HCT116 (cell line): ENCODE results near the gene GPR108. TPM values are rescaled to one million over a fixed set of nuclear protein-coding genes. Genes with fewer than 3 reads are reported as not detected.

ENCODE experiments used
- ATAC-seq: fragments of 200-7000 bp; cut with Tn5 transposase; 2 replicates; pipeline ENCODE4 v1.9.1; 2020; ENCODE audit warnings: mild to moderate bottlenecking, moderate library complexity
- BruUV-seq: library from RNA; stranded (reverse); fragments of 400-500 nt; replicated peaks from 2 replicates; lab custom pipeline; 2021; lab: Mats Ljungman, UMichigan
- CTCF ChIA-PET: fragments of 300-600 bp; sonication (Branson Sonifier 250); formaldehyde crosslinking; loops from one replicate; lab custom pipeline; 2021; ENCODE audit warnings: antibody characterized with exemption; lab: Charles Lee
- POLR2A ChIA-PET: fragments of 300-600, 350-600 bp; sonication (Branson Sonifier 250); formaldehyde crosslinking; loops from one replicate; lab custom pipeline; 2021; ENCODE audit warnings: antibody characterized with exemption; lab: Charles Lee
- RAD21 ChIA-PET, 2 experiments: fragments of 300-600 bp; sonication (Branson Sonifier 250); formaldehyde crosslinking; loops; one replicate each; lab custom pipeline; 2023; ENCODE audit warnings: low total read pairs in 2 of 2; ENCODE audit not compliant: uncharacterized antibody in 2 of 2, unreplicated experiment in 2 of 2, low non-redundant PET in 1 of 2; lab: Charles Lee
- DNase-seq: peaks from one replicate; pipeline ENCODE4 v3.0.0-alpha.2; 2010; ENCODE audit warnings: low read depth, low spot score
- H2AFZ ChIP-seq: fragments of 200-600 bp; shearing (Covaris generic), sonication (generic); 2 replicates; pipeline ENCODE4 v1.6.1; 2017; ENCODE audit warnings: low read depth, mixed run types, mixed read lengths, antibody characterized with exemption, low read length; ENCODE audit not compliant: poor library complexity, severe bottlenecking
- H3K27ac ChIP-seq: 2 replicates; pipeline ENCODE4 v1.5.1; 2012; ENCODE audit warnings: low read depth, low read length
- H3K27me3 ChIP-seq: fragments of 200-600 bp; sonication (generic); 2 replicates; pipeline ENCODE4 v1.6.1; 2016; ENCODE audit warnings: mixed run types, low read length, mixed read lengths; ENCODE audit not compliant: insufficient read depth
- H3K36me3 ChIP-seq, 2 experiments: fragments of 200-500 bp in 1 of 2; fragments of 200-600 bp in 1 of 2; sonication (Bioruptor generic) in 1 of 2; sonication (generic) in 1 of 2; 2 replicates each; pipeline versions ENCODE4 v1.5.1 to v1.6.1; 2014 to 2016; ENCODE audit warnings: low read length in 2 of 2, inconsistent platforms in 1 of 2, mixed read lengths in 1 of 2, mixed run types in 1 of 2; ENCODE audit not compliant: insufficient read depth in 2 of 2, control insufficient read depth in 1 of 2
- H3K4me1 ChIP-seq, 2 experiments: fragments of 200-600 bp in 1 of 2; sonication (generic) in 1 of 2; 2 replicates each; pipeline versions ENCODE4 v1.5.1 to v1.6.1; 2012 to 2017; ENCODE audit warnings: low read length in 2 of 2, inconsistent platforms in 1 of 2, mild to moderate bottlenecking in 1 of 2, mixed read lengths in 1 of 2, mixed run types in 1 of 2, moderate library complexity in 1 of 2; ENCODE audit not compliant: insufficient read depth in 2 of 2, control insufficient read depth in 1 of 2
- H3K4me2 ChIP-seq: fragments of 200-600 bp; sonication (generic); 2 replicates; pipeline ENCODE4 v1.6.1; 2017; ENCODE audit warnings: mixed run types, low read length, mixed read lengths
- H3K4me3 ChIP-seq, 2 experiments: fragments of 200-600 bp in 1 of 2; sonication (generic) in 1 of 2; replicated peaks in 1 of 2; 2 replicates each; pipeline ENCODE4 v1.5.1; 2011 to 2016; ENCODE audit warnings: low read length in 2 of 2, control low read depth in 1 of 2, low read depth in 1 of 2, mild to moderate bottlenecking in 1 of 2, mixed read lengths in 1 of 2, mixed run types in 1 of 2
- H3K79me2 ChIP-seq: fragments of 200-600 bp; sonication (generic); 2 replicates; pipeline ENCODE4 v1.6.1; 2017; ENCODE audit warnings: mild to moderate bottlenecking, mixed run types, low read length, moderate library complexity, mixed read lengths; ENCODE audit not compliant: insufficient read depth
- H3K9ac ChIP-seq: fragments of 200-600 bp; sonication (generic); 2 replicates; pipeline ENCODE4 v1.6.1; 2016; ENCODE audit warnings: low read length, mixed read lengths
- H3K9me2 ChIP-seq: fragments of 200-600 bp; sonication (generic), shearing (Covaris generic); 2 replicates; pipeline ENCODE4 v1.6.1; 2017; ENCODE audit warnings: mixed run types, mild to moderate bottlenecking, moderate library complexity; ENCODE audit not compliant: insufficient read depth
- H3K9me3 ChIP-seq, 2 experiments: fragments of 200-500 bp in 1 of 2; fragments of 200-600 bp in 1 of 2; sonication (Bioruptor generic) in 1 of 2; sonication (generic) in 1 of 2; 2 replicates each; pipeline ENCODE4 v1.6.1; 2014 to 2017; ENCODE audit warnings: low read length in 2 of 2, mixed read lengths in 2 of 2, inconsistent platforms in 1 of 2, low read depth in 1 of 2, mild to moderate bottlenecking in 1 of 2, mixed run types in 1 of 2, moderate library complexity in 1 of 2; ENCODE audit not compliant: control insufficient read depth in 1 of 2, insufficient read depth in 1 of 2
- H4K20me1 ChIP-seq: fragments of 200-600 bp; sonication (generic), shearing (Covaris generic); 2 replicates; pipeline ENCODE4 v1.6.1; 2017; ENCODE audit warnings: mixed run types, mild to moderate bottlenecking, moderate library complexity; ENCODE audit not compliant: insufficient read depth
- CEBPB ChIP-seq: IDR thresholded peaks from 2 replicates; pipeline ENCODE4 v1.6.1; 2012; ENCODE audit warnings: low read depth
- EGR1 ChIP-seq: IDR thresholded peaks from 2 replicates; pipeline ENCODE4 v1.6.1; 2012; ENCODE audit warnings: low read depth
- ELF1 ChIP-seq: IDR thresholded peaks from 2 replicates; pipeline ENCODE4 v1.6.1; 2012; ENCODE audit warnings: low read depth, borderline replicate concordance
- FOSL1 ChIP-seq: IDR thresholded peaks from 2 replicates; pipeline ENCODE4 v1.6.1; 2012; ENCODE audit warnings: low read depth
- JUND ChIP-seq: IDR thresholded peaks from 2 replicates; pipeline ENCODE4 v1.6.1; 2012
- POLR2A ChIP-seq: IDR thresholded peaks from 2 replicates; pipeline ENCODE4 v1.7.0; 2011; ENCODE audit warnings: borderline replicate concordance; ENCODE audit not compliant: insufficient read depth, insufficient read length; ENCODE audit errors: extremely low read depth
- POLR2AphosphoS5 ChIP-seq: IDR thresholded peaks from 2 replicates; pipeline ENCODE4 v1.6.1; 2011; ENCODE audit warnings: mild to moderate bottlenecking, low read depth, low read length, moderate library complexity
- RAD21 ChIP-seq: IDR thresholded peaks from 2 replicates; pipeline ENCODE4 v1.6.1; 2012; ENCODE audit warnings: low read depth, mild to moderate bottlenecking
- SIN3A ChIP-seq: IDR thresholded peaks from 2 replicates; pipeline ENCODE4 v1.6.1; 2012; ENCODE audit warnings: low read depth
- SRF ChIP-seq: IDR thresholded peaks from 2 replicates; pipeline ENCODE4 v1.6.1; 2012; ENCODE audit warnings: low read depth
- TCF7L2 ChIP-seq: IDR thresholded peaks from 2 replicates; pipeline ENCODE4 v1.7.0; 2011; ENCODE audit warnings: borderline replicate concordance, inconsistent platforms; ENCODE audit not compliant: insufficient read depth, insufficient read length; ENCODE audit errors: extremely low read depth
- YY1 ChIP-seq: IDR thresholded peaks from 2 replicates; pipeline ENCODE4 v1.6.1; 2011; ENCODE audit warnings: low read length, low read depth, moderate library complexity, mild to moderate bottlenecking; ENCODE audit not compliant: insufficient replicate concordance; ENCODE audit errors: extremely low read depth
- ZFX ChIP-seq: fragments of 450-650 bp; IDR thresholded peaks from 2 replicates; pipeline ENCODE4 v1.6.1; 2017
- intact Hi-C: fragments of 100-400 bp; cut with micrococcal nuclease; formaldehyde crosslinking; loops from 2 replicates; pipeline ENCODE4 v1.10.0; 2022
- total RNA-seq: library from RNA; stranded (reverse); gene quantifications from one replicate; pipeline ENCODE4 v1.2.1, GENCODE V29; 2021; ENCODE audit not compliant: unreplicated experiment
- TF ChIP-seq, protein P1 (sequence below): IDR thresholded peaks from 2 replicates; pipeline ENCODE4 v1.6.1; 2012; ENCODE audit warnings: low read depth

The GPR108 gene
- total RNA-seq, 1 experiment from 2014 or later: 75.0 TPM

DNA sequence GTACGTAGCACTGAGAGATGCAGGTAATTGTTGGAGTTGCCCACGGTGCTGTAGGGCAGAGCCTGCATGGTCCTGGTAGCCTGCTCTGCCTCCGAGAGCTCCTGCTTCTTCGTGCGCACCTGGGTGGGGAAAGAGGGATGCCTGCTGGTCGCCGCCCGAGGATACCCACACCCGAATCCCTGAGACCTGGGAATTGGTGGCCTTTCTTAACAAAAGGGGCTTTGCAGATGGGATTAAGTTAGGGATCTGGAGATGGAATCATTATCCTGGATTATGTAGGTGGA is 26.4 kb downstream of the GPR108 start:
- no peaks in the 10 kb centered on the region for H3K79me2 ChIP-seq
- no peak overlapping the region for H3K4me2 ChIP-seq
- ATAC-seq (no peak), DNase-seq (no peak)
- no peaks in the 10 kb centered on the region for H3K9me2 ChIP-seq
- no peak overlapping the region for H2AFZ ChIP-seq
- ChIA-PET CTCF (no interaction called here), POLR2A (no interaction called here), RAD21 (no interaction called here)
- H3K36me3 ChIP-seq: no peaks in the 10 kb centered on the region
- no peaks in the 10 kb centered on the region for H4K20me1 ChIP-seq
- no peak overlapping the region for H3K27ac ChIP-seq
- H3K27me3 ChIP-seq: no peaks in the 10 kb centered on the region; the same call in 1 of the 2 replicates
- H3K4me3 ChIP-seq: no peak overlapping the region
- no peaks in the 10 kb centered on the region for H3K4me1 ChIP-seq
- no peaks in the 10 kb centered on the region for H3K9me3 ChIP-seq
- intact Hi-C loops: no loop called here
- BruUV-seq: no TSS peak
- H3K9ac ChIP-seq: no peak overlapping the region
- TF ChIP-seq JUND (no peak), SIN3A (no peak), SRF (no peak), CEBPB (no peak), YY1 (no peak), EGR1 (no peak), FOSL1 (no peak), ELF1 (no peak), ZFX (no peak), TCF7L2 (no peak), RAD21 (no peak), POLR2A (no peak), POLR2AphosphoS5 (no peak)
- TF ChIP-seq, protein P1, sequence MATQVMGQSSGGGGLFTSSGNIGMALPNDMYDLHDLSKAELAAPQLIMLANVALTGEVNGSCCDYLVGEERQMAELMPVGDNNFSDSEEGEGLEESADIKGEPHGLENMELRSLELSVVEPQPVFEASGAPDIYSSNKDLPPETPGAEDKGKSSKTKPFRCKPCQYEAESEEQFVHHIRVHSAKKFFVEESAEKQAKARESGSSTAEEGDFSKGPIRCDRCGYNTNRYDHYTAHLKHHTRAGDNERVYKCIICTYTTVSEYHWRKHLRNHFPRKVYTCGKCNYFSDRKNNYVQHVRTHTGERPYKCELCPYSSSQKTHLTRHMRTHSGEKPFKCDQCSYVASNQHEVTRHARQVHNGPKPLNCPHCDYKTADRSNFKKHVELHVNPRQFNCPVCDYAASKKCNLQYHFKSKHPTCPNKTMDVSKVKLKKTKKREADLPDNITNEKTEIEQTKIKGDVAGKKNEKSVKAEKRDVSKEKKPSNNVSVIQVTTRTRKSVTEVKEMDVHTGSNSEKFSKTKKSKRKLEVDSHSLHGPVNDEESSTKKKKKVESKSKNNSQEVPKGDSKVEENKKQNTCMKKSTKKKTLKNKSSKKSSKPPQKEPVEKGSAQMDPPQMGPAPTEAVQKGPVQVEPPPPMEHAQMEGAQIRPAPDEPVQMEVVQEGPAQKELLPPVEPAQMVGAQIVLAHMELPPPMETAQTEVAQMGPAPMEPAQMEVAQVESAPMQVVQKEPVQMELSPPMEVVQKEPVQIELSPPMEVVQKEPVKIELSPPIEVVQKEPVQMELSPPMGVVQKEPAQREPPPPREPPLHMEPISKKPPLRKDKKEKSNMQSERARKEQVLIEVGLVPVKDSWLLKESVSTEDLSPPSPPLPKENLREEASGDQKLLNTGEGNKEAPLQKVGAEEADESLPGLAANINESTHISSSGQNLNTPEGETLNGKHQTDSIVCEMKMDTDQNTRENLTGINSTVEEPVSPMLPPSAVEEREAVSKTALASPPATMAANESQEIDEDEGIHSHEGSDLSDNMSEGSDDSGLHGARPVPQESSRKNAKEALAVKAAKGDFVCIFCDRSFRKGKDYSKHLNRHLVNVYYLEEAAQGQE: no peak
